H1 (cell line): ENCODE data around the gene RTCB. TPM values are rescaled to one million over a fixed set of nuclear protein-coding genes. Genes with fewer than 3 reads are reported as not detected.

ENCODE experiments used
- CTCF ChIA-PET: fragments of 300-600 bp; sonication (Branson Sonifier 250); formaldehyde crosslinking; loops from one replicate; lab custom pipeline; 2021; ENCODE audit not compliant: partially characterized antibody; lab: Charles Lee
- POLR2A ChIA-PET: fragments of 300-600 bp; sonication (Branson Sonifier 250); formaldehyde crosslinking; loops from one replicate; lab custom pipeline; 2021; ENCODE audit warnings: inconsistent platforms; ENCODE audit not compliant: partially characterized antibody; lab: Charles Lee
- DNase-seq, 2 experiments: peaks; one replicate each; pipeline versions ENCODE4 v3.0.0 to v3.0.0-alpha.2; 2010 to 2022; ENCODE audit warnings: low spot score in 2 of 2, low read depth in 1 of 2, mixed read lengths in 1 of 2
- FAIRE-seq: peaks from 2 replicates; lab custom pipeline; 2011; peaks lifted over from hg19 to GRCh38; lab: Jason Lieb, UNC
- H2AFZ ChIP-seq: 2 replicates; pipeline ENCODE4 v1.8.1; 2012; ENCODE audit warnings: low read length, inconsistent platforms
- H2AK5ac ChIP-seq: 2 replicates; pipeline ENCODE4 v1.6.1; 2013; ENCODE audit warnings: low read depth, low read length
- H2BK120ac ChIP-seq: replicated peaks from 2 replicates; pipeline ENCODE3; 2013; ENCODE audit warnings: low read depth, low read length, inconsistent platforms
- H2BK12ac ChIP-seq: 2 replicates; pipeline ENCODE4 v1.6.1; 2013; ENCODE audit warnings: low read depth, low read length
- H2BK15ac ChIP-seq: 2 replicates; pipeline ENCODE4 v1.6.1; 2013; ENCODE audit warnings: low read length
- H2BK20ac ChIP-seq: 2 replicates; pipeline ENCODE4 v1.6.1; 2013; ENCODE audit warnings: low read length
- H2BK5ac ChIP-seq: 2 replicates; pipeline ENCODE4 v1.6.1; 2013; ENCODE audit warnings: low read depth, low read length
- H3K14ac ChIP-seq: 2 replicates; pipeline ENCODE4 v1.6.1; 2013; ENCODE audit warnings: inconsistent platforms; ENCODE audit not compliant: insufficient read length
- H3K18ac ChIP-seq: 2 replicates; pipeline ENCODE4 v1.6.1; 2013; ENCODE audit warnings: low read length; ENCODE audit errors: extremely low read depth
- H3K23ac ChIP-seq: 2 replicates; pipeline ENCODE4 v1.6.1; 2013; ENCODE audit warnings: inconsistent platforms; ENCODE audit not compliant: insufficient read length
- H3K23me2 ChIP-seq: 2 replicates; pipeline ENCODE4 v1.6.1; 2013; ENCODE audit warnings: low read depth, low read length
- H3K27ac ChIP-seq: 2 replicates; pipeline ENCODE4 v1.6.1; 2011; ENCODE audit warnings: low read depth, low read length, inconsistent platforms
- H3K27me3 ChIP-seq, 4 experiments: replicated peaks in 1 of 4; 1 replicate in 1 of 4; 2 replicates in 3 of 4; pipeline versions ENCODE4 v1.6.1 to v1.8.1; 2011 to 2013; ENCODE audit warnings: low read length in 3 of 4, mild to moderate bottlenecking in 3 of 4, inconsistent platforms in 2 of 4, mixed read lengths in 2 of 4, moderate library complexity in 1 of 4; ENCODE audit not compliant: control insufficient read depth in 3 of 4, insufficient read depth in 3 of 4; ENCODE audit errors: extremely low read depth in 1 of 4
- H3K36me3 ChIP-seq, 4 experiments: 2 replicates each; pipeline versions ENCODE4 v1.6.1 to v1.8.1; 2011 to 2013; ENCODE audit warnings: mild to moderate bottlenecking in 4 of 4, low read length in 3 of 4, moderate library complexity in 2 of 4, control low read depth in 1 of 4, inconsistent platforms in 1 of 4; ENCODE audit not compliant: insufficient read depth in 4 of 4, control insufficient read depth in 2 of 4
- H3K4ac ChIP-seq: replicated peaks from 2 replicates; pipeline ENCODE3; 2013; ENCODE audit warnings: low read length, low read depth, mixed read lengths, inconsistent platforms; ENCODE audit not compliant: insufficient read length
- H3K4me1 ChIP-seq, 4 experiments: replicated peaks in 1 of 4; 1 replicate in 1 of 4; 2 replicates in 3 of 4; pipeline versions ENCODE4 v1.6.1 to v1.8.1; 2011 to 2013; ENCODE audit warnings: low read length in 3 of 4, inconsistent platforms in 2 of 4, mixed read lengths in 1 of 4; ENCODE audit not compliant: insufficient read depth in 4 of 4, control insufficient read depth in 3 of 4
- H3K4me2 ChIP-seq, 2 experiments: 2 replicates each; pipeline versions ENCODE4 v1.6.1 to v1.8.1; 2011 to 2013; ENCODE audit warnings: low read depth in 2 of 2, low read length in 2 of 2, control low read depth in 1 of 2, inconsistent platforms in 1 of 2, mild to moderate bottlenecking in 1 of 2; ENCODE audit not compliant: insufficient read depth in 1 of 2
- H3K4me3 ChIP-seq, 4 experiments: fragments of 200-600, 300-600 bp in 1 of 4; sonication (generic), shearing (Covaris generic), sonication (Bioruptor Twin) in 1 of 4; 2 replicates each; pipeline versions ENCODE4 v1.5.1 to v1.8.1; 2011 to 2016; ENCODE audit warnings: low read length in 4 of 4, low read depth in 3 of 4, control low read depth in 2 of 4, inconsistent platforms in 2 of 4, mild to moderate bottlenecking in 2 of 4, mixed read lengths in 1 of 4, moderate library complexity in 1 of 4; ENCODE audit not compliant: insufficient read depth in 2 of 4; ENCODE audit errors: extremely low read depth in 1 of 4
- H3K56ac ChIP-seq: replicated peaks from 2 replicates; pipeline ENCODE3; 2013; ENCODE audit warnings: low read depth, mild to moderate bottlenecking, mixed read lengths, low read length, inconsistent platforms; ENCODE audit not compliant: insufficient read length
- H3K79me1 ChIP-seq: 2 replicates; pipeline ENCODE4 v1.6.1; 2013; ENCODE audit warnings: low read depth, low read length, control low read depth
- H3K79me2 ChIP-seq, 2 experiments: 2 replicates each; pipeline versions ENCODE4 v1.6.1 to v1.8.1; 2012 to 2013; ENCODE audit warnings: low read length in 2 of 2, mild to moderate bottlenecking in 2 of 2, inconsistent platforms in 1 of 2; ENCODE audit not compliant: insufficient read depth in 2 of 2, control insufficient read depth in 1 of 2
- H3K9ac ChIP-seq, 4 experiments: replicated peaks in 1 of 4; 1 replicate in 1 of 4; 2 replicates in 3 of 4; pipeline versions ENCODE4 v1.6.1 to v1.8.1; 2011 to 2013; ENCODE audit warnings: low read depth in 3 of 4, low read length in 3 of 4, control low read depth in 2 of 4, mild to moderate bottlenecking in 2 of 4, moderate library complexity in 2 of 4, inconsistent platforms in 1 of 4; ENCODE audit errors: extremely low read depth in 1 of 4
- H3K9me3 ChIP-seq, 2 experiments: 2 replicates each; pipeline versions ENCODE4 v1.6.1 to v1.8.1; 2012 to 2013; ENCODE audit warnings: mild to moderate bottlenecking in 2 of 2, moderate library complexity in 2 of 2, control low read depth in 1 of 2, inconsistent platforms in 1 of 2, low read depth in 1 of 2, low read length in 1 of 2, mixed read lengths in 1 of 2; ENCODE audit not compliant: insufficient read depth in 2 of 2
- H4K20me1 ChIP-seq, 2 experiments: replicated peaks in 1 of 2; 2 replicates each; pipeline versions ENCODE3 to v1.8.1; 2011 to 2013; ENCODE audit warnings: inconsistent platforms in 2 of 2, low read length in 2 of 2, mild to moderate bottlenecking in 1 of 2; ENCODE audit not compliant: insufficient read depth in 2 of 2, control insufficient read depth in 1 of 2
- H4K5ac ChIP-seq: 2 replicates; pipeline ENCODE4 v1.6.1; 2013; ENCODE audit warnings: low read length, low read depth, mixed read lengths, inconsistent platforms; ENCODE audit not compliant: insufficient read length
- H4K8ac ChIP-seq: 2 replicates; pipeline ENCODE4 v1.8.0; 2013; ENCODE audit warnings: mild to moderate bottlenecking, moderate library complexity, low read length, inconsistent platforms; ENCODE audit not compliant: insufficient read depth; ENCODE audit errors: extremely low read depth
- H4K91ac ChIP-seq: replicated peaks from 2 replicates; pipeline ENCODE3; 2013; ENCODE audit warnings: low read length, mixed read lengths, inconsistent platforms; ENCODE audit not compliant: insufficient read length
- RAD21 ChIP-seq, 2 experiments: IDR thresholded peaks in 1 of 2; conservative IDR thresholded peaks in 1 of 2; 2 replicates each; pipeline ENCODE4 v1.6.1; 2011; ENCODE audit warnings: low read depth in 2 of 2, low read length in 2 of 2, improper control_type of control experiment in 1 of 2, inconsistent platforms in 1 of 2, mild to moderate bottlenecking in 1 of 2, moderate library complexity in 1 of 2
- SIN3A ChIP-seq, 2 experiments: IDR thresholded peaks in 1 of 2; conservative IDR thresholded peaks in 1 of 2; 2 replicates each; pipeline ENCODE4 v1.6.1; 2011 to 2012; ENCODE audit warnings: low read length in 2 of 2, improper control_type of control experiment in 1 of 2, low read depth in 1 of 2, mild to moderate bottlenecking in 1 of 2
- WGBS, 2 experiments: shearing (Covaris generic) in 1 of 2; methylation state at CpG; one replicate each; pipeline versions ENCODE4 v1.1.6 to v1.1.7; 2013 to 2015; ENCODE audit warnings: low lambda C conversion rate in 2 of 2, mixed read lengths in 2 of 2, inconsistent platforms in 1 of 2, low coverage in 1 of 2, missing lambda C conversion rate in 1 of 2; ENCODE audit not compliant: insufficient replicate concordance in 2 of 2, insufficient coverage in 1 of 2, insufficient read length in 1 of 2; ENCODE audit errors: extremely low coverage in 1 of 2, missing lambda C conversion rate in 1 of 2; 5-methylcytosine and 5-hydroxymethylcytosine counted together
- polyA plus RNA-seq, 7 experiments: library from polyadenylated mRNA; depleted of rRNA in 3 of 7; stranded (reverse) in 5 of 7; unstranded in 2 of 7; fragments of >200 nt in 5 of 7; fragments of 200-250 nt in 2 of 7; gene quantifications; 1 replicate in 5 of 7; 2 replicates in 1 of 7; 4 replicates in 1 of 7; pipeline versions ENCODE4 v1.2.1 to v1.2.3, GENCODE V29; 2011 to 2013; ENCODE audit warnings: missing spikeins in 2 of 7, mixed read lengths in 2 of 7
- total RNA-seq: library from RNA; stranded (reverse); fragmentation: NEBNext Ultra II Directional; extraction: Animal tissue kit (Norgen Biotek cat#: 25700); gene quantifications from 2 replicates; pipeline ENCODE4 v1.2.1, GENCODE V29; 2021

RTCB gene
- total and polyA plus RNA-seq, 2 of the 8 experiments (the other 6 are each of a cell fraction or from before 2014, with no cell fraction given) = 104 to 114 TPM

DNA sequence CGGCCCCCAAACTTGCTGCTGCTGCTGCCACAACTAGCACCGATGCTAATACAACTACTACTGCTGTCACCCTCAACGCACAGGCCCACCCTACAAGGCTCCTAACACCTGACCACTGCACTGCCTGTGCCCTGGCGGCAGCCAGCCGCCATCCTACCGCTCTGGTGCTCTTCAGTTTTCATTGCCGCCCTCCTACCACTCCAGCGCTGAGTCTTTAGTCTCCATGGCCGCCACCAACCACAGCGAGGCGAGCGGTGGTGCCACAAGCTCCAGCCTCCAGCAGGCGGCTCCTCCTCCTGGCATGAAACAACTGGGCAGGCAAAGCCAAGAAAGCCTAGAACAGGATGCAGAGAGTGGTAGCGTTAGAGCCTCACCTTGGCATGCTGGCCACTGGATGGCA lies 59.4 kb downstream of the RTCB start:
- no peak overlapping the region; the same call in 1 of the 2 replicates for H3K18ac ChIP-seq
- H3K23me2 ChIP-seq = no peaks in the 10 kb centered on the region
- H3K9me3 ChIP-seq = no peaks in the 10 kb centered on the region
- no peak overlapping the region for H3K4me2 ChIP-seq
- 92% methylated on average over 14 of the region's 14 CpGs; no CpG with 5 or more reads in 1 of the 2 experiments for WGBS, 2 experiments
- H2AFZ ChIP-seq = 0 out of 2 replicates have a peak overlapping the region, but pooled peaks have one; percentile 53
- H3K23ac ChIP-seq = no peak overlapping the region
- no peak overlapping the region for H3K4me3 ChIP-seq
- no peaks in the 10 kb centered on the region for H3K79me2 ChIP-seq
- peak overlapping the region; percentile 23 for H3K4ac ChIP-seq
- POLR2A ChIA-PET = interaction anchor here (0.6 kb wide), 1 partner anchor 30 kb away, joined by 3 read pairs; no protein-coding TSS in a partner anchor
- H4K20me1 ChIP-seq = no peaks in the 10 kb centered on the region
- H3K79me1 ChIP-seq = no peaks in the 10 kb centered on the region
- no peak overlapping the region for H4K5ac ChIP-seq
- H2BK20ac ChIP-seq = no peak overlapping the region
- no peak overlapping the region; the same call in 1 of the 2 replicates for H2AK5ac ChIP-seq
- TF ChIP-seq SIN3A (conservative IDR thresholded peaks at IDR 0.05 in 1 of 2, IDR thresholded peaks at IDR 0.05 in 1 of 2; ENCODE audit: low read depth in 1 of 2, low read length in 2 of 2) (no peak), RAD21 (IDR thresholded peaks at IDR 0.05 in 1 of 2, conservative IDR thresholded peaks at IDR 0.05 in 1 of 2; ENCODE audit: low read depth in 2 of 2, low read length in 2 of 2) (peak; percentile 1 to 11; a peak in 2 of 4 replicates)
- CTCF ChIA-PET = no interaction called here
- H2BK12ac ChIP-seq = peak overlapping the region; percentile 68; the same call in 1 of the 2 replicates
- peak overlapping the region; percentile 22 for H2BK120ac ChIP-seq
- peak overlapping the region; percentile 40 for H4K91ac ChIP-seq
- no peak overlapping the region for H3K56ac ChIP-seq
- H3K4me1 ChIP-seq = peaks cover 0 to 9% (median 1%) of the 10 kb centered on the region in 4 experiments; a peak in 4 of 7 replicates
- FAIRE-seq = no peak
- no peaks in the 10 kb centered on the region for H3K27me3 ChIP-seq
- peak overlapping the region; percentile 81; the same call in 1 of the 2 replicates for H2BK15ac ChIP-seq
- H3K27ac ChIP-seq = no peak overlapping the region
- H2BK5ac ChIP-seq = peak overlapping the region; percentile 60; the same call in 1 of the 2 replicates
- no peak for DNase-seq
- H4K8ac ChIP-seq = peak overlapping the region; percentile 35
- H3K9ac ChIP-seq = no peak overlapping the region
- H3K36me3 ChIP-seq = no peaks in the 10 kb centered on the region
- no peak overlapping the region for H3K14ac ChIP-seq
